Heart left ventricle (tissue), 13 donors: ENCODE results near the gene PDRG1.

Experiments used
- CTCF ChIP-seq, 12 donors: fragments of 200-600 bp; sonication (generic) in 4 of 12; IDR thresholded peaks; one replicate each; pipeline versions ENCODE4 v1.5.0 to v1.8.0; 2018 to 2022; ENCODE audit warnings: antibody characterized with exemption in 12 of 12, mild to moderate bottlenecking in 5 of 12
- POLR2A ChIP-seq, 2 donors: fragments of 450-650 bp; IDR thresholded peaks; one replicate each; pipeline ENCODE4 v1.6.1; 2017; ENCODE audit warnings: antibody characterized with exemption in 2 of 2, mild to moderate bottlenecking in 2 of 2, moderate library complexity in 2 of 2
- donor health status: ischemic (EF 13 %, LVEDD 7.1; RV severe dilation, severe dysfunction).
- donor health status: DM: no; HTN: yes; CAD: no.
- donor health status: DM: no; HTN: no; CAD: no.
- donor health status: ischemic (EF 25% LVEDD 6.9; RV normal size, moderate dysfunction).
- donor health status: ischemic (EF 25% LVEDD 5.7; RV mildly dilated, moderate dysfunction).
- donor health status: ischemic (EF 35%, LVEDD 5.7; RV mildly dilated, moderate dysfunction).
- donor health status: nonischemic (EF 11% LVEDD 7.7; RV severe dilation, severe dysfunction).
- donor health status: DM: yes; HTN: yes; CAD: no.
- donor health status: PGD.
- donor health status: ischemic (EF 29% LVEDD 5.4; RV normal size, mild dysfunction).
- donor health status: nonischemic (EF 23%, LVEDD 6.1; RV moderate dilation, normal function).

GRCh38 chr20:31896049-31896448 is 55.8 kb downstream of the PDRG1 start:
- TF ChIP-seq CTCF (IDR thresholded peaks at IDR 0.05) = no peak
- no peak for TF ChIP-seq POLR2A (IDR thresholded peaks at IDR 0.05)
